Panc1 (cell line): Measurements from ENCODE around the gene SLC39A8. TPM values are rescaled to one million over a fixed set of nuclear protein-coding genes. Genes with fewer than 3 reads are reported as not detected.

Source experiments
- ATAC-seq: fragments of 200-7000 bp; cut with Tn5 transposase; 2 replicates; pipeline ENCODE4 v1.9.1; 2020; ENCODE audit warnings: mild to moderate bottlenecking, moderate library complexity
- BruUV-seq: library from RNA; stranded (reverse); fragments of 400-500 nt; replicated peaks from 2 replicates; lab custom pipeline; 2021; lab: Mats Ljungman, UMichigan
- CTCF ChIA-PET: fragments of 300-600 bp; sonication (Branson Sonifier 250); formaldehyde crosslinking; loops from one replicate; lab custom pipeline; 2022; ENCODE audit warnings: antibody characterized with exemption; lab: Charles Lee
- POLR2A ChIA-PET: fragments of 300-600 bp; sonication (Branson Sonifier 250); formaldehyde crosslinking; loops from one replicate; lab custom pipeline; 2022; ENCODE audit warnings: antibody characterized with exemption; lab: Charles Lee
- DNase-seq: peaks from one replicate; pipeline ENCODE4 v3.0.0-alpha.2; 2010; ENCODE audit warnings: low read depth, low spot score
- H3K27ac ChIP-seq: 2 replicates; pipeline ENCODE4 v1.5.1; 2011; ENCODE audit warnings: mild to moderate bottlenecking, low read length, inconsistent platforms
- H3K27me3 ChIP-seq: fragments of 200-500 bp; sonication (Bioruptor generic); 2 replicates; pipeline ENCODE4 v1.6.0; 2014; ENCODE audit warnings: low read length, inconsistent platforms; ENCODE audit not compliant: control insufficient read depth, insufficient read depth
- H3K36me3 ChIP-seq: fragments of 200-500 bp; sonication (Bioruptor generic); 2 replicates; pipeline ENCODE4 v1.5.1; 2014; ENCODE audit warnings: inconsistent platforms, mild to moderate bottlenecking, low read length, moderate library complexity; ENCODE audit not compliant: control insufficient read depth, insufficient read depth
- H3K4me1 ChIP-seq: 2 replicates; pipeline ENCODE4 v1.5.1; 2011; ENCODE audit warnings: inconsistent platforms, mild to moderate bottlenecking, low read length, moderate library complexity; ENCODE audit not compliant: control insufficient read depth, insufficient read depth
- H3K4me3 ChIP-seq, 2 experiments: 2 replicates each; pipeline ENCODE4 v1.5.1; 2011 to 2012; ENCODE audit warnings: low read depth in 2 of 2, low read length in 2 of 2, mild to moderate bottlenecking in 2 of 2, inconsistent platforms in 1 of 2, moderate library complexity in 1 of 2
- H3K9me3 ChIP-seq: fragments of 200-500 bp; sonication (Bioruptor generic); 2 replicates; pipeline ENCODE4 v1.5.1; 2014; ENCODE audit warnings: low read depth, mild to moderate bottlenecking, inconsistent platforms, low read length, moderate library complexity; ENCODE audit not compliant: control insufficient read depth, insufficient read depth
- POLR2AphosphoS5 ChIP-seq: IDR thresholded peaks from 2 replicates; pipeline ENCODE4 v1.6.1; 2012; ENCODE audit warnings: mild to moderate bottlenecking, low read depth, low read length, moderate library complexity
- SIN3A ChIP-seq: IDR thresholded peaks from 2 replicates; pipeline ENCODE4 v1.6.1; 2012; ENCODE audit warnings: low read depth, mild to moderate bottlenecking, low read length, moderate library complexity, borderline replicate concordance; ENCODE audit not compliant: insufficient read depth
- TCF7L2 ChIP-seq: IDR thresholded peaks from 2 replicates; pipeline ENCODE4 v1.6.1; 2011; ENCODE audit warnings: mild to moderate bottlenecking, low read depth, low read length, inconsistent platforms
- in situ Hi-C: cut with HindIII; loops from 2 replicates; pipeline ENCODE4 v1.10.0; 2016; ENCODE audit warnings: low sequenced_read_pairs, low pct_unique_long_range_greater_than_20kb
- intact Hi-C: fragments of 100-400 bp; cut with micrococcal nuclease; formaldehyde crosslinking; loops from one replicate; pipeline ENCODE4 v1.10.0; 2022; ENCODE audit not compliant: unreplicated experiment
- total RNA-seq: library from RNA; stranded (reverse); gene quantifications from one replicate; pipeline ENCODE4 v1.2.1, GENCODE V29; 2021; ENCODE audit not compliant: unreplicated experiment
- TF ChIP-seq, protein P1 (sequence below), 2 experiments: IDR thresholded peaks; 2 replicates each; pipeline ENCODE4 v1.6.1; 2011 to 2012; ENCODE audit warnings: low read depth in 2 of 2, control low read depth in 1 of 2, low read length in 1 of 2, mild to moderate bottlenecking in 1 of 2, moderate library complexity in 1 of 2; ENCODE audit not compliant: insufficient read depth in 1 of 2
- TF ChIP-seq, protein P2 (sequence below): fragments of 450-650 bp; IDR thresholded peaks from 2 replicates; pipeline ENCODE4 v1.5.1; 2017; ENCODE audit warnings: mild to moderate bottlenecking

The SLC39A8 gene
- total RNA-seq, 1 experiment from 2014 or later = 1.4 TPM

DNA sequence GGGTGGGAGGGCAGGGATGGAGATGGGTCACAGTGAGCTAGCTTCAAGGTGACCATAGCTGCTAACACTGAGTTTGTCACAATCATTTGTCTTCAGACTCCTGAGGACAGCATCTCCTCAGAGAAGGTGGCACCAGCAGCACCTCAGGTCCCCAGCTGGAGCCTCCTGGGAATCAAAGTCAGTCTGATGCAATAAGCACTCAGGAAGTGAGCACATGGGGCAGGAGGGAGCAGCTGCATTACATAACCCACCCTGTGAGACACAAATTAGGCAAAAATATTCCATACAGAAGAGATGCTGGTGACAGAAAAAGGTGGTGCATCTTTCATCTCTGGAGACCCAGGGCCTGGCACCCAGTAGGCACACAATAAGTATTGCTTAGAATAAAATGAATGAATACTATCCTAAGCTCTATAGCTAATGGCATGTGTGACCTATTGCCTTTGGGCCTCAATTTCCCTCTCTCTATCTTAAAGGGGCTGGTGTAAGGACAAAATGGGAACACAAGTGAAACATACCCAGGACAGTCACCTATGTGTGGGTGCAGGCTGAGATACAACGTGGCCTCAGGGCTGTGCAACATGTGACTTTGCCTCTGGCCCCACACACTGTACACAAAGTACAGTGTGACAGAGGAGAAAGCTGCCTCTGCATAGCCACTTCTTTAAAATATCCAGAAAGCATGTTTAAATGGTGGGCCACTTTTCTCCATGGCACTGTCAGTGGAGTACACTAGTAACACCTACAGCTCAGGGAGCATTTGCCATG, 37.1 kb downstream of the SLC39A8 start:
- BruUV-seq = no TSS peak
- ChIA-PET POLR2A (no interaction called here), CTCF (no interaction called here)
- in situ Hi-C loops (no loop called here), intact Hi-C loops (no loop called here)
- TF ChIP-seq, protein P1, sequence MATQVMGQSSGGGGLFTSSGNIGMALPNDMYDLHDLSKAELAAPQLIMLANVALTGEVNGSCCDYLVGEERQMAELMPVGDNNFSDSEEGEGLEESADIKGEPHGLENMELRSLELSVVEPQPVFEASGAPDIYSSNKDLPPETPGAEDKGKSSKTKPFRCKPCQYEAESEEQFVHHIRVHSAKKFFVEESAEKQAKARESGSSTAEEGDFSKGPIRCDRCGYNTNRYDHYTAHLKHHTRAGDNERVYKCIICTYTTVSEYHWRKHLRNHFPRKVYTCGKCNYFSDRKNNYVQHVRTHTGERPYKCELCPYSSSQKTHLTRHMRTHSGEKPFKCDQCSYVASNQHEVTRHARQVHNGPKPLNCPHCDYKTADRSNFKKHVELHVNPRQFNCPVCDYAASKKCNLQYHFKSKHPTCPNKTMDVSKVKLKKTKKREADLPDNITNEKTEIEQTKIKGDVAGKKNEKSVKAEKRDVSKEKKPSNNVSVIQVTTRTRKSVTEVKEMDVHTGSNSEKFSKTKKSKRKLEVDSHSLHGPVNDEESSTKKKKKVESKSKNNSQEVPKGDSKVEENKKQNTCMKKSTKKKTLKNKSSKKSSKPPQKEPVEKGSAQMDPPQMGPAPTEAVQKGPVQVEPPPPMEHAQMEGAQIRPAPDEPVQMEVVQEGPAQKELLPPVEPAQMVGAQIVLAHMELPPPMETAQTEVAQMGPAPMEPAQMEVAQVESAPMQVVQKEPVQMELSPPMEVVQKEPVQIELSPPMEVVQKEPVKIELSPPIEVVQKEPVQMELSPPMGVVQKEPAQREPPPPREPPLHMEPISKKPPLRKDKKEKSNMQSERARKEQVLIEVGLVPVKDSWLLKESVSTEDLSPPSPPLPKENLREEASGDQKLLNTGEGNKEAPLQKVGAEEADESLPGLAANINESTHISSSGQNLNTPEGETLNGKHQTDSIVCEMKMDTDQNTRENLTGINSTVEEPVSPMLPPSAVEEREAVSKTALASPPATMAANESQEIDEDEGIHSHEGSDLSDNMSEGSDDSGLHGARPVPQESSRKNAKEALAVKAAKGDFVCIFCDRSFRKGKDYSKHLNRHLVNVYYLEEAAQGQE (IDR thresholded peaks at IDR 0.05; ENCODE audit: insufficient read depth in 1 of 2, low read depth in 2 of 2, low read length in 1 of 2) = no peak
- no peak for TF ChIP-seq SIN3A
- TF ChIP-seq, protein P2, sequence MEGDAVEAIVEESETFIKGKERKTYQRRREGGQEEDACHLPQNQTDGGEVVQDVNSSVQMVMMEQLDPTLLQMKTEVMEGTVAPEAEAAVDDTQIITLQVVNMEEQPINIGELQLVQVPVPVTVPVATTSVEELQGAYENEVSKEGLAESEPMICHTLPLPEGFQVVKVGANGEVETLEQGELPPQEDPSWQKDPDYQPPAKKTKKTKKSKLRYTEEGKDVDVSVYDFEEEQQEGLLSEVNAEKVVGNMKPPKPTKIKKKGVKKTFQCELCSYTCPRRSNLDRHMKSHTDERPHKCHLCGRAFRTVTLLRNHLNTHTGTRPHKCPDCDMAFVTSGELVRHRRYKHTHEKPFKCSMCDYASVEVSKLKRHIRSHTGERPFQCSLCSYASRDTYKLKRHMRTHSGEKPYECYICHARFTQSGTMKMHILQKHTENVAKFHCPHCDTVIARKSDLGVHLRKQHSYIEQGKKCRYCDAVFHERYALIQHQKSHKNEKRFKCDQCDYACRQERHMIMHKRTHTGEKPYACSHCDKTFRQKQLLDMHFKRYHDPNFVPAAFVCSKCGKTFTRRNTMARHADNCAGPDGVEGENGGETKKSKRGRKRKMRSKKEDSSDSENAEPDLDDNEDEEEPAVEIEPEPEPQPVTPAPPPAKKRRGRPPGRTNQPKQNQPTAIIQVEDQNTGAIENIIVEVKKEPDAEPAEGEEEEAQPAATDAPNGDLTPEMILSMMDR = no peak
- TF ChIP-seq TCF7L2 = no peak
- no peak for TF ChIP-seq POLR2AphosphoS5
- Histone ChIP-seq H3K36me3 (no peaks in the 10 kb centered on the region), H3K4me1 (no peaks in the 10 kb centered on the region), H3K27me3 (no peaks in the 10 kb centered on the region), H3K9me3 (no peaks in the 10 kb centered on the region), H3K4me3 (no peak overlapping the region), H3K27ac (no peak overlapping the region)
- DNase-seq (no peak), ATAC-seq (no peak)

DNA sequence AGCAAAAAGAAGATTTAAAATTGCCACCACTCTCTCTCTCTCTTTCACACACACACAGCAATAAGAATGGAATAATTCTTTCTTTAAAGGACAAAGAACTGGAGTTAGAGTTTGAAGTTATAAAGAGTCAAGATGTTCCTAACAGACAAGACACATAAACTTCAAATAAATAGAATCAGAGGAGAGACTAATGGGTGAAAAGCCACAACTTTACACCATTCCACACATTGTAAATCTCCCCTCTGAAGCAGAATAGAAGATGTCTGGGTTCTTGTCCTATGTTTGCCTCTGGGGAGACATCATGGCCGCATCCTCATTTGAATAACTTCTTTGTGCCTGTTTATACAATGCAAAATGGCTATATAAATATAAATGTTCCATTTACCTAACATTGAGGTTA, 39.6 kb downstream of the SLC39A8 start:
- in situ Hi-C loops (no loop called here), intact Hi-C loops (no loop called here)
- Histone ChIP-seq H3K36me3 (no peaks in the 10 kb centered on the region), H3K27me3 (no peaks in the 10 kb centered on the region), H3K27ac (no peak overlapping the region), H3K9me3 (no peaks in the 10 kb centered on the region), H3K4me3 (no peak overlapping the region), H3K4me1 (no peaks in the 10 kb centered on the region)
- CTCF ChIA-PET = no interaction called here
- TF ChIP-seq POLR2AphosphoS5 (no peak), TCF7L2 (no peak), SIN3A (no peak)
- TF ChIP-seq, protein P1 (IDR thresholded peaks at IDR 0.05; ENCODE audit: insufficient read depth in 1 of 2, low read depth in 2 of 2, low read length in 1 of 2) = no peak
- TF ChIP-seq, protein P2 = no peak
- DNase-seq (no peak), ATAC-seq (no peak)
- POLR2A ChIA-PET = no interaction called here
- no TSS peak for BruUV-seq
